HL-60 (cell line): ENCODE results near the gene MCHR1.

Experiments used
- DNase-seq, 2 experiments: peaks; one replicate each; pipeline ENCODE4 v3.0.0-alpha.2; 2010 to 2020; ENCODE audit warnings: low read depth in 1 of 2, low spot score in 1 of 2
- H3K27ac ChIP-seq: fragments of 250-450 bp; sonication (Bioruptor Pico); replicated peaks from 2 replicates; pipeline ENCODE4 v1.5.1; 2020; ENCODE audit warnings: mild to moderate bottlenecking, moderate library complexity
- H3K27me3 ChIP-seq: fragments of 250-450 bp; sonication (Bioruptor Pico); 2 replicates; pipeline ENCODE4 v1.5.1; 2021; ENCODE audit warnings: mild to moderate bottlenecking, moderate library complexity; ENCODE audit not compliant: insufficient read depth, poor library complexity, severe bottlenecking
- H3K4me3 ChIP-seq: replicated peaks from 2 replicates; pipeline ENCODE4 v1.5.1; 2011; ENCODE audit warnings: mild to moderate bottlenecking, control low read depth, low read length; ENCODE audit not compliant: insufficient read depth
- CTCF ChIP-seq: IDR thresholded peaks from one replicate; pipeline ENCODE4 v1.5.1; 2011; ENCODE audit warnings: low read length, control low read depth, inconsistent platforms; ENCODE audit not compliant: insufficient read depth
- GABPA ChIP-seq: IDR thresholded peaks from 2 replicates; pipeline ENCODE4 v1.6.1; 2012; ENCODE audit warnings: low read depth
- POLR2AphosphoS5 ChIP-seq: IDR thresholded peaks from 2 replicates; pipeline ENCODE4 v1.6.1; 2012; ENCODE audit warnings: low read depth
- SPI1 ChIP-seq: IDR thresholded peaks from 2 replicates; pipeline ENCODE4 v1.6.1; 2012; ENCODE audit warnings: low read depth, mild to moderate bottlenecking, borderline replicate concordance
- TF ChIP-seq, protein P1 (sequence below): IDR thresholded peaks from 2 replicates; pipeline ENCODE4 v1.6.1; 2012; ENCODE audit warnings: low read depth; ENCODE audit not compliant: insufficient replicate concordance

Gene MCHR1

GRCh38 chr22:40684728-40685127 lies 5.4 kb downstream of the MCHR1 start:
- Histone ChIP-seq H3K27ac (no peak overlapping the region), H3K27me3 (peaks cover 5% of the 10 kb centered on the region), H3K4me3 (no peak overlapping the region)
- TF ChIP-seq POLR2AphosphoS5 = no peak
- no peak for TF ChIP-seq SPI1
- no peak for TF ChIP-seq CTCF
- TF ChIP-seq GABPA = no peak
- TF ChIP-seq, protein P1, sequence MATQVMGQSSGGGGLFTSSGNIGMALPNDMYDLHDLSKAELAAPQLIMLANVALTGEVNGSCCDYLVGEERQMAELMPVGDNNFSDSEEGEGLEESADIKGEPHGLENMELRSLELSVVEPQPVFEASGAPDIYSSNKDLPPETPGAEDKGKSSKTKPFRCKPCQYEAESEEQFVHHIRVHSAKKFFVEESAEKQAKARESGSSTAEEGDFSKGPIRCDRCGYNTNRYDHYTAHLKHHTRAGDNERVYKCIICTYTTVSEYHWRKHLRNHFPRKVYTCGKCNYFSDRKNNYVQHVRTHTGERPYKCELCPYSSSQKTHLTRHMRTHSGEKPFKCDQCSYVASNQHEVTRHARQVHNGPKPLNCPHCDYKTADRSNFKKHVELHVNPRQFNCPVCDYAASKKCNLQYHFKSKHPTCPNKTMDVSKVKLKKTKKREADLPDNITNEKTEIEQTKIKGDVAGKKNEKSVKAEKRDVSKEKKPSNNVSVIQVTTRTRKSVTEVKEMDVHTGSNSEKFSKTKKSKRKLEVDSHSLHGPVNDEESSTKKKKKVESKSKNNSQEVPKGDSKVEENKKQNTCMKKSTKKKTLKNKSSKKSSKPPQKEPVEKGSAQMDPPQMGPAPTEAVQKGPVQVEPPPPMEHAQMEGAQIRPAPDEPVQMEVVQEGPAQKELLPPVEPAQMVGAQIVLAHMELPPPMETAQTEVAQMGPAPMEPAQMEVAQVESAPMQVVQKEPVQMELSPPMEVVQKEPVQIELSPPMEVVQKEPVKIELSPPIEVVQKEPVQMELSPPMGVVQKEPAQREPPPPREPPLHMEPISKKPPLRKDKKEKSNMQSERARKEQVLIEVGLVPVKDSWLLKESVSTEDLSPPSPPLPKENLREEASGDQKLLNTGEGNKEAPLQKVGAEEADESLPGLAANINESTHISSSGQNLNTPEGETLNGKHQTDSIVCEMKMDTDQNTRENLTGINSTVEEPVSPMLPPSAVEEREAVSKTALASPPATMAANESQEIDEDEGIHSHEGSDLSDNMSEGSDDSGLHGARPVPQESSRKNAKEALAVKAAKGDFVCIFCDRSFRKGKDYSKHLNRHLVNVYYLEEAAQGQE = no peak
- DNase-seq = no peak

GRCh38 chr22:40685406-40685805 lies 6.1 kb downstream of the MCHR1 start:
- no peaks in the 10 kb centered on the region for H3K27me3 ChIP-seq
- no peak for DNase-seq
- no peak overlapping the region for H3K4me3 ChIP-seq
- H3K27ac ChIP-seq = no peak overlapping the region
- TF ChIP-seq, protein P1 = no peak
- TF ChIP-seq CTCF (no peak), POLR2AphosphoS5 (no peak), GABPA (no peak), SPI1 (no peak)

GRCh38 chr22:40687706-40688105 lies 8.4 kb downstream of the MCHR1 start:
- DNase-seq = no peak
- H3K27me3 ChIP-seq = no peaks in the 10 kb centered on the region
- H3K27ac ChIP-seq = no peak overlapping the region; the same call in 1 of the 2 replicates
- H3K4me3 ChIP-seq = no peak overlapping the region
- no peak for TF ChIP-seq GABPA
- TF ChIP-seq, protein P1 = no peak
- TF ChIP-seq CTCF = no peak
- no peak for TF ChIP-seq SPI1
- no peak for TF ChIP-seq POLR2AphosphoS5
